ENCODE results near the gene RTL10. TPM values are rescaled to one million over a fixed set of nuclear protein-coding genes. Genes with fewer than 3 reads are reported as not detected.

RTL10 gene
- total and polyA plus RNA-seq, 4 donors: 11.0 to 18.7 (median 14.7) TPM

- WGBS (ENCODE audit: insufficient coverage): 83% methylated on average over 6 of the region's 12 CpGs
- H3K9me3 ChIP-seq (ENCODE audit: control insufficient read depth, insufficient read depth, low read length): no peaks in the 10 kb centered on the region
- DNase-seq (ENCODE audit: low read depth in 4 of 6, low spot score in 6 of 6): no peak
These were observed 10.6 kb upstream of the RTL10 start for GRCh38 chr22:19865141-19865829.

GRCh38 chr22:19864538-19865106, 9.9 kb upstream of the RTL10 start:
- no peak overlapping the region for H3K27ac ChIP-seq (ENCODE audit: low read depth, low read length)
- no peaks in the 10 kb centered on the region for H3K27me3 ChIP-seq (ENCODE audit: control insufficient read depth, insufficient read depth, low read length)
- whole genome bisulfite sequencing (ENCODE audit: insufficient coverage): no CpG with 5 or more reads among the region's 5 CpGs

More at GRCh38 chr22:19865141-19865829, 10.6 kb upstream of the RTL10 start:
- Histone ChIP-seq H3K4me1 (ENCODE audit: control insufficient read depth, insufficient read depth, low read length) (peaks cover 19% of the 10 kb centered on the region), H3K36me3 (ENCODE audit: control insufficient read depth, insufficient read depth, low read length) (peaks cover 2% of the 10 kb centered on the region), H3K27me3 (ENCODE audit: control insufficient read depth, insufficient read depth, low read length) (no peaks in the 10 kb centered on the region), H3K27ac (ENCODE audit: low read depth, low read length) (no peak overlapping the region), H3K4me3 (ENCODE audit: low read depth, low read length) (no peak overlapping the region)

GRCh38 chr22:19863571-19863970, 8.9 kb upstream of the RTL10 start:
- H3K4me3 ChIP-seq (ENCODE audit: low read depth, low read length): no peak overlapping the region
- H3K27ac ChIP-seq (ENCODE audit: low read depth, low read length): no peak overlapping the region
- no peaks in the 10 kb centered on the region for H3K27me3 ChIP-seq (ENCODE audit: control insufficient read depth, insufficient read depth, low read length)
- WGBS (ENCODE audit: insufficient coverage): 90% methylated on average over 3 of the region's 5 CpGs
- H3K36me3 ChIP-seq (ENCODE audit: control insufficient read depth, insufficient read depth, low read length): peaks cover 2% of the 10 kb centered on the region
- no peaks in the 10 kb centered on the region for H3K9me3 ChIP-seq (ENCODE audit: control insufficient read depth, insufficient read depth, low read length)
- no peak for DNase-seq (ENCODE audit: low read depth in 4 of 6, low spot score in 6 of 6)
- H3K4me1 ChIP-seq (ENCODE audit: control insufficient read depth, insufficient read depth, low read length): peaks cover 2% of the 10 kb centered on the region

More at GRCh38 chr22:19864538-19865106, 9.9 kb upstream of the RTL10 start:
- DNase-seq (ENCODE audit: low read depth in 4 of 6, low spot score in 6 of 6): no peak
- H3K36me3 ChIP-seq (ENCODE audit: control insufficient read depth, insufficient read depth, low read length): peaks cover 2% of the 10 kb centered on the region
- H3K9me3 ChIP-seq (ENCODE audit: control insufficient read depth, insufficient read depth, low read length): no peaks in the 10 kb centered on the region
- H3K4me3 ChIP-seq (ENCODE audit: low read depth, low read length): no peak overlapping the region
- peaks cover 12% of the 10 kb centered on the region for H3K4me1 ChIP-seq (ENCODE audit: control insufficient read depth, insufficient read depth, low read length)

- no peak for DNase-seq (ENCODE audit: low read depth in 4 of 6, low spot score in 6 of 6)
- WGBS (ENCODE audit: insufficient coverage): 95% methylated on average over 10 of the region's 13 CpGs
- Histone ChIP-seq H3K4me3 (ENCODE audit: low read depth, low read length) (no peak overlapping the region), H3K27ac (ENCODE audit: low read depth, low read length) (no peak overlapping the region), H3K4me1 (ENCODE audit: control insufficient read depth, insufficient read depth, low read length) (no peaks in the 10 kb centered on the region), H3K36me3 (ENCODE audit: control insufficient read depth, insufficient read depth, low read length) (peaks cover 2% of the 10 kb centered on the region), H3K9me3 (ENCODE audit: control insufficient read depth, insufficient read depth, low read length) (no peaks in the 10 kb centered on the region), H3K27me3 (ENCODE audit: control insufficient read depth, insufficient read depth, low read length) (no peaks in the 10 kb centered on the region)
These were observed 8.1 kb upstream of the RTL10 start for GRCh38 chr22:19862619-19863246.

GRCh38 chr22:19859861-19860510, 5.3 kb upstream of the RTL10 start:
- Histone ChIP-seq H3K4me1 (ENCODE audit: control insufficient read depth, insufficient read depth, low read length) (peaks cover 12% of the 10 kb centered on the region), H3K27me3 (ENCODE audit: control insufficient read depth, insufficient read depth, low read length) (no peaks in the 10 kb centered on the region), H3K4me3 (ENCODE audit: low read depth, low read length) (no peak overlapping the region), H3K36me3 (ENCODE audit: control insufficient read depth, insufficient read depth, low read length) (peaks cover 2% of the 10 kb centered on the region), H3K9me3 (ENCODE audit: control insufficient read depth, insufficient read depth, low read length) (no peaks in the 10 kb centered on the region), H3K27ac (ENCODE audit: low read depth, low read length) (no peak overlapping the region)
- no peak for DNase-seq (ENCODE audit: low read depth in 4 of 6, low spot score in 6 of 6)
- WGBS (ENCODE audit: insufficient coverage): 97% methylated on average over 5 of the region's 8 CpGs

- WGBS (ENCODE audit: insufficient coverage): no CpG with 5 or more reads among the region's 3 CpGs
- no peak overlapping the region for H3K27ac ChIP-seq (ENCODE audit: low read depth, low read length)
- no peaks in the 10 kb centered on the region for H3K27me3 ChIP-seq (ENCODE audit: control insufficient read depth, insufficient read depth, low read length)
- no peak for DNase-seq (ENCODE audit: low read depth in 4 of 6, low spot score in 6 of 6)
- peaks cover 8% of the 10 kb centered on the region for H3K36me3 ChIP-seq (ENCODE audit: control insufficient read depth, insufficient read depth, low read length)
- H3K9me3 ChIP-seq (ENCODE audit: control insufficient read depth, insufficient read depth, low read length): no peaks in the 10 kb centered on the region
- H3K4me3 ChIP-seq (ENCODE audit: low read depth, low read length): no peak overlapping the region
- peaks cover 29% of the 10 kb centered on the region for H3K4me1 ChIP-seq (ENCODE audit: control insufficient read depth, insufficient read depth, low read length)
These were observed 2.7 kb upstream of the RTL10 start for GRCh38 chr22:19857382-19857781.

- H3K36me3 ChIP-seq (ENCODE audit: control insufficient read depth, insufficient read depth, low read length): peaks cover 24% of the 10 kb centered on the region
- peak overlapping the region; percentile 86 for H3K27ac ChIP-seq (ENCODE audit: low read depth, low read length)
- peak overlapping the region; percentile 89 for H3K4me3 ChIP-seq (ENCODE audit: low read depth, low read length)
- peaks cover 34% of the 10 kb centered on the region for H3K4me1 ChIP-seq (ENCODE audit: control insufficient read depth, insufficient read depth, low read length)
- H3K27me3 ChIP-seq (ENCODE audit: control insufficient read depth, insufficient read depth, low read length): no peaks in the 10 kb centered on the region
- H3K9me3 ChIP-seq (ENCODE audit: control insufficient read depth, insufficient read depth, low read length): no peaks in the 10 kb centered on the region
- DNase-seq (ENCODE audit: low read depth in 4 of 6, low spot score in 6 of 6): peak in 2 of 6 donors; percentile 9 to 53
- WGBS (ENCODE audit: insufficient coverage): 12% methylated on average over 21 of the region's 24 CpGs
These were observed 1.1 kb upstream of the RTL10 start for GRCh38 chr22:19855504-19856409.

- peaks cover 34% of the 10 kb centered on the region for H3K4me1 ChIP-seq (ENCODE audit: control insufficient read depth, insufficient read depth, low read length)
- H3K4me3 ChIP-seq (ENCODE audit: low read depth, low read length): peak overlapping the region; percentile 95
- WGBS (ENCODE audit: insufficient coverage): 2% methylated on average over 48 of the region's 49 CpGs
- DNase-seq (ENCODE audit: low read depth in 4 of 6, low spot score in 6 of 6): peak in 2 of 6 donors; percentile 4 to 42
- H3K27ac ChIP-seq (ENCODE audit: low read depth, low read length): peak overlapping the region; percentile 89
- H3K36me3 ChIP-seq (ENCODE audit: control insufficient read depth, insufficient read depth, low read length): peaks cover 33% of the 10 kb centered on the region
- no peaks in the 10 kb centered on the region for H3K27me3 ChIP-seq (ENCODE audit: control insufficient read depth, insufficient read depth, low read length)
- no peaks in the 10 kb centered on the region for H3K9me3 ChIP-seq (ENCODE audit: control insufficient read depth, insufficient read depth, low read length)
These were observed 546 bp downstream of the RTL10 start for GRCh38 chr22:19853879-19854777.

Measured in spinal cord (tissue), 10 donors.